Measurements from ENCODE around the gene GTSF1L.

Gene GTSF1L

DNA sequence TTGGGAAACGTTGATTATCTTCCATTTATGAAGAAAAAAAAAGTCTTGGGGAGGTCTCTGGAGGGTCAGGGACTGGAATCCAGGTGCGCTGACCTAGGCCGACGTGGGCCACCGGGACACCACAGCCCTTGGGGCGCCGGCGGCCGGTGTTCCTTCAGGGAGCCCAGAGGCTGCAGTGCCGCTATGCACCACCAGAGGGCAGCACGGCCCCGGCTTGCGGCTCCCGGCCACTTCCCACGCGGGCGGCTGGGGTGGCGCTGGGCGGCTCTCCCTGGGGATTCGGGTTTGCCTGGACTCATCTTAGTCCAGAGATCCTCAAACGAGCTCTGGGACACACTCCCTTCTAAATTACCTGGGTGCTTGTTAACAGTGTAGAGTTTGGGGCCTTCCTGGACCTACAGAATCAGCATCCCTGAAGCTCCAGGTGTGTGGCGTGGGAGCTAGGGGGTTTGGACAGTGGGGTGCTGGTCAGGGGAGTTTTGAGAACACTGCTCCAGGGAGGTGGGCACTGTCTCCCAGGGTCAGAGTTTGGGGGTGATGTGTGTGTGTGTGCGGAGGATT, 23.0 kb upstream of the GTSF1L start:
- DNase-seq (ENCODE audit: low spot score), result peak; percentile 94
- TF ChIP-seq, protein P1, sequence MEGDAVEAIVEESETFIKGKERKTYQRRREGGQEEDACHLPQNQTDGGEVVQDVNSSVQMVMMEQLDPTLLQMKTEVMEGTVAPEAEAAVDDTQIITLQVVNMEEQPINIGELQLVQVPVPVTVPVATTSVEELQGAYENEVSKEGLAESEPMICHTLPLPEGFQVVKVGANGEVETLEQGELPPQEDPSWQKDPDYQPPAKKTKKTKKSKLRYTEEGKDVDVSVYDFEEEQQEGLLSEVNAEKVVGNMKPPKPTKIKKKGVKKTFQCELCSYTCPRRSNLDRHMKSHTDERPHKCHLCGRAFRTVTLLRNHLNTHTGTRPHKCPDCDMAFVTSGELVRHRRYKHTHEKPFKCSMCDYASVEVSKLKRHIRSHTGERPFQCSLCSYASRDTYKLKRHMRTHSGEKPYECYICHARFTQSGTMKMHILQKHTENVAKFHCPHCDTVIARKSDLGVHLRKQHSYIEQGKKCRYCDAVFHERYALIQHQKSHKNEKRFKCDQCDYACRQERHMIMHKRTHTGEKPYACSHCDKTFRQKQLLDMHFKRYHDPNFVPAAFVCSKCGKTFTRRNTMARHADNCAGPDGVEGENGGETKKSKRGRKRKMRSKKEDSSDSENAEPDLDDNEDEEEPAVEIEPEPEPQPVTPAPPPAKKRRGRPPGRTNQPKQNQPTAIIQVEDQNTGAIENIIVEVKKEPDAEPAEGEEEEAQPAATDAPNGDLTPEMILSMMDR (conservative IDR thresholded peaks at IDR 0.05; ENCODE audit: low read depth), result peak; percentile 100
- H3K27ac ChIP-seq, result no peak overlapping the region
- ChIA-PET POLR2A (ENCODE audit: low non-redundant PET) (interaction anchor here (0.6 kb wide), 1 partner anchor 330 kb away, joined by 15 read pairs; no protein-coding TSS in a partner anchor), CTCF (interaction anchor here (0.5 to 4.0 kb wide), 49 partner anchors 10 to 950 kb away, joined by 3 to 80 read pairs (median 4); partner anchors contain the start of genes GTSF1L and JPH2)

DNA sequence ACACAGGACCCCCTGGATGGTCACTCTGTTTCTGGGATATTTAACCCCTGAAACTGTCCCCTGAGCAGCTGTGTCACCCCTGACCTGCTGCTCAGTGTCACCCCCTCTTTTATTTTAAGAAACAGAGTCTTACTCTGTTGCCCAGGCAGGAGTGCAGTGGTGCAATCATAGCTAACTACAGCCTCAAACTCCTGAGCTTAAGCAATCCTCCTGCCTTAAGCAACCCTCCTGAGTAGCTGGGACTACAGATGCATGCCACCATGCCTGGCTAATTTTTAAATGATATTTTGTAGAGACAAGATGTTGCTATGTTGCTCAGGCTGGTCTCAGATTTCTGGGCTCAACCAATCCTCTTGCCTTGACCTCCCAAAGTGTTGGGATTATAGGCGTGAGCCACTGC, 21.5 kb upstream of the GTSF1L start:
- POLR2A ChIA-PET (ENCODE audit: low non-redundant PET), result no interaction called here
- CTCF ChIA-PET, result interaction anchor here (0.6 to 4.0 kb wide), 5 partner anchors 27 to 343 kb away, joined by 3 to 80 read pairs (median 3); no protein-coding TSS in a partner anchor
- H3K27ac ChIP-seq, result no peak overlapping the region
- DNase-seq (ENCODE audit: low spot score), result no peak
- TF ChIP-seq, protein P1 (conservative IDR thresholded peaks at IDR 0.05; ENCODE audit: low read depth), result no peak

DNA sequence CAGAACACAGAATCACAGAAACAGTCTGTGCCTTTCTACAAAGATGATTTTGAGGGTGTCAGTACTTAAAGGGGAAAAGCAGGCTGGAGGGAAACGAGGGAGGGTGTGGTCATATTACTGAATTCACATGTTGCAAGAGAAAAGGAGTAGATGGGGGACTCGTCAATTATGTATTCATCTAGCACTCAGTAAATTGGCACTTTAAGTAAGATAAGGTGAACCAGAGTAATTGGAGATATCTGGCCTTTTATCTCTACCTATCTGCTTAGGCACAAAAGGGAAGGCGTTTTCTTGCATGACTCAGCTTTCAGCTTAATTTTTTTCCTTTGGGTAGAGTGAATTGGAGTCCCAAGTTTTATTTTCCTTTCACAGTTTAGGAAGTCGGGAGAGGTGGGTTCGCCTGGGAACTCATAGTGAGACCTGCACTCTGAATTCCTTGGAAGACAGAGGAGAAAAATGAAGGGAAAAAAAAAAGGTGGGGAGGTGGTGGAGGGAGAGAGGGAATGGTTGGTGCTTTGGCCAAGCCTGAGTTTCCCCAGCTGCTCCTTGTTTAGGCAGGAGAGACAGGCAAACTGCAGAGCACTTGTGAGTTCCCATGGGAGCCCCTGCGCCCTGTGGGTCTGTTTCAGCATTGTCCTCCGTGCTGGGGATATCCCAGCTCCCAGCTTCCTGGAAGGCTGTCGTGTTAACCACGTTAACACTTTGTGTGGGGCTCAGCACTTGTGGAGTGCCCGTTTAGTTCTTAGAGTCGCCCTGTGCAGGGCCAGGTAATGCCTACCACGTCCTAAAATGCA, 19.7 kb upstream of the GTSF1L start:
- CTCF ChIA-PET, result interaction anchor here (0.6 kb wide), 1 partner anchor 84 kb away, joined by 4 read pairs; no protein-coding TSS in a partner anchor
- POLR2A ChIA-PET (ENCODE audit: low non-redundant PET), result no interaction called here
- TF ChIP-seq, protein P1 (conservative IDR thresholded peaks at IDR 0.05; ENCODE audit: low read depth), result no peak
- no peak overlapping the region for H3K27ac ChIP-seq
- DNase-seq (ENCODE audit: low spot score), result no peak

DNA sequence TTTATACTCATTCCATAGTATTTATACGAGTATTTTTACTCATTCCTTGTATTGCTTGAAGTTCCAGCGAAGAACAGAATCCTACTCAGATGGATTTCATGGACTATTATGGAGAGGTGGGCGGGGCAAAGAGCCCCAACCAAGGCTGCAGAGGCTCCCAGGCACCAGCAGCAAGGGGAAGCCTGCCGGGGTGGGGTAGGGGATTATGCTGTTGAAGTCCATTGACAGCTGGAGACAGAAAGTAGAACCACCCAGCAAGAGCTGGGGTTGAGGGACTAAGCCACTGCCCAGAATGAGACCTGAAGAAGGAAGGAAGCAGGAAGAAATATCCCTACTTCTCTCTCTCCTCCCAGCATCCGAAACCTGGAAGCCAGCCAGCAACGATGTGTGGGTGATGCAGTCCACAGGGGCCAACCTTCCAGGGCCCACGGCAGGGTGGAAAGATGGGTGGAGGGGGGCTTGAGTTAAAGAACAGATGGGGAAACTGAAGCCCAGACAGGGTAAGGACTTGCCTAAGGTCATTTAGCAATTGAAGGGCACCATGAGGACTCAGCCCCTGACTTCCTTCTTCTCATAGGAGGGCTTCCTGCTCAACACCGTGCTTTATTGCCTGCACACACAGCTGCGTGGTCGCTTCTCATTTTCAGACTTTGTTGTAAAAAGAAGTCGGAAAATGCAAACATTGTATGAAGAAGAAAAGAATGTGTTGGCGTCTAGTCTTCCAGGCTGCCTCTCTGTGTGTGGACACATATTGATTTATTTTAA, 18.3 kb upstream of the GTSF1L start:
- CTCF ChIA-PET, result interaction anchor here (0.5 to 1.1 kb wide), 4 partner anchors 18 to 1900 kb away, joined by 3 read pairs; partner anchors contain the start of gene GTSF1L
- no peak overlapping the region for H3K27ac ChIP-seq
- DNase-seq (ENCODE audit: low spot score), result no peak
- POLR2A ChIA-PET (ENCODE audit: low non-redundant PET), result interaction anchor here (0.7 kb wide), 2 partner anchors 79 to 992 kb away, joined by 3 to 4 read pairs; no protein-coding TSS in a partner anchor
- TF ChIP-seq, protein P1 (conservative IDR thresholded peaks at IDR 0.05; ENCODE audit: low read depth), result no peak

DNA sequence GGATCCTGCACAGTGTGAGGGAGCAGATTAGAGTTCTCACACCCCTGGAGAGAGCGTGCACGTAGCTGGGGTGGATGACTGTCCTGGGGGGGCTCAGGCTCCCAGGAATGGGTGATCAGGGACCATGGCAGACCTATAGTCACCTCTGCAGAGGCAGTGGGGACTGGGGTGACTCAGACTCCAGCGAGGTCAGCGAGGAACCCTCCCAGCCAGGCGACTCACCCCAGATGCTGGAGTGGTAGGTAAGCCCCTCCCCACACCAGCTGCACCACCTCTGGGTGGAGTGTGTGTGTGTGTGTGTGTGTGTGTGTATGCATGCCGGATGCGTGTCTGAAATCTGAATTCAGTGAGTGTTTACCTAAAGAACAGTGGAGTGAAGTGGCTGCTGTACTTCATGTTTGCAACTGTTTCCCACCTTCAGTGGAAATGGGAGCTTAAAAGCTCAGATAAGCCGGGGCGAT, 17.4 kb upstream of the GTSF1L start:
- TF ChIP-seq, protein P1 (conservative IDR thresholded peaks at IDR 0.05; ENCODE audit: low read depth), result no peak
- CTCF ChIA-PET, result interaction anchor here (0.7 to 1.1 kb wide), 2 partner anchors 108 to 352 kb away, joined by 3 read pairs; no protein-coding TSS in a partner anchor
- DNase-seq (ENCODE audit: low spot score), result no peak
- no peak overlapping the region for H3K27ac ChIP-seq
- POLR2A ChIA-PET (ENCODE audit: low non-redundant PET), result interaction anchor here (0.5 to 0.7 kb wide), 3 partner anchors 78 to 993 kb away, joined by 3 to 4 read pairs (median 3); no protein-coding TSS in a partner anchor

DNA sequence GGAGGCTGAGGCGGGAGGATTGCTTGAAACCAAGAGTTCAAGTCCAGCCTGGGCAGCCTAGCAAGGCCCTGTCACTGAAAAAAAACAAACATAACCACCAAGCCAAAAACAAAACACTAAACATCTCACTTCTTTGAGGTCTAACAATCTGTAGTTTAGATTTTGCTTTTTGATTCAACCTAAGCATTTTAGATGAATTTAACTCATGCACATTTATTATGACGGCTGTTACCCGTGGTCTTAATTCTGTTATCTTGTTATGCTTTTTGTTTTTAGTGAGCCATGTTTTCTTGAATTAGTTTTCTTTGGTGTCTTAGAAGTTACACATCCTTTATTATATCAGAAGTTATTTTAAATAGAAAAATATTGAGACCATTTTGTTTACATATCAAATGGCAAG, 13.8 kb upstream of the GTSF1L start:
- DNase-seq (ENCODE audit: low spot score), result no peak
- H3K27ac ChIP-seq, result no peak overlapping the region
- POLR2A ChIA-PET (ENCODE audit: low non-redundant PET), result no interaction called here
- TF ChIP-seq, protein P1 (conservative IDR thresholded peaks at IDR 0.05; ENCODE audit: low read depth), result no peak
- CTCF ChIA-PET, result no interaction called here

All from RWPE1 (cell line).